NT2/D1 (cell line): ENCODE results near the gene SNRPA.

Source experiments
- DNase-seq: peaks from one replicate; pipeline ENCODE4 v3.0.0-alpha.2; 2011; ENCODE audit warnings: low read depth, low spot score
- H3K27me3 ChIP-seq: 2 replicates; pipeline ENCODE4 v1.6.0; 2011; ENCODE audit warnings: mild to moderate bottlenecking; ENCODE audit not compliant: insufficient read length, insufficient read depth
- H3K36me3 ChIP-seq: 2 replicates; pipeline ENCODE4 v1.6.1; 2011; ENCODE audit warnings: mild to moderate bottlenecking, low read length, mixed read lengths; ENCODE audit not compliant: insufficient read depth, insufficient read length
- H3K4me1 ChIP-seq: 2 replicates; pipeline ENCODE4 v1.5.1; 2011; ENCODE audit not compliant: insufficient read depth, insufficient read length
- H3K4me3 ChIP-seq: 2 replicates; pipeline ENCODE4 v1.5.1; 2011; ENCODE audit warnings: low read depth; ENCODE audit not compliant: insufficient read length
- H3K9ac ChIP-seq: 2 replicates; pipeline ENCODE4 v1.6.0; 2011; ENCODE audit warnings: low read depth; ENCODE audit not compliant: insufficient read length
- H3K9me3 ChIP-seq: 2 replicates; pipeline ENCODE4 v1.5.1; 2011; ENCODE audit warnings: mild to moderate bottlenecking, low read length; ENCODE audit not compliant: insufficient read depth
- SUZ12 ChIP-seq: IDR thresholded peaks from 2 replicates; pipeline ENCODE4 v1.6.1; 2011; ENCODE audit not compliant: insufficient read length, insufficient read depth; ENCODE audit errors: extremely low read depth
- YY1 ChIP-seq: IDR thresholded peaks from 2 replicates; pipeline ENCODE4 v1.6.1; 2011; ENCODE audit not compliant: insufficient read length, insufficient read depth
- ZNF274 ChIP-seq: IDR thresholded peaks from 2 replicates; pipeline ENCODE4 v1.6.1; 2011; ENCODE audit warnings: mild to moderate bottlenecking, low read depth, low read length

The SNRPA gene

GRCh38 chr19:40741527-40742390, 9.2 kb upstream of the SNRPA start:
- Histone ChIP-seq H3K4me1 (peaks cover 17% of the 10 kb centered on the region), H3K36me3 (peaks cover 40% of the 10 kb centered on the region), H3K27me3 (no peaks in the 10 kb centered on the region), H3K9ac (no peak overlapping the region), H3K9me3 (no peaks in the 10 kb centered on the region), H3K4me3 (no peak overlapping the region)
- TF ChIP-seq ZNF274 (no peak), YY1 (no peak), SUZ12 (no peak)
- no peak for DNase-seq

- TF ChIP-seq YY1 = no peak
- TF ChIP-seq ZNF274 = no peak
- TF ChIP-seq SUZ12 = no peak
- no peak overlapping the region for H3K9ac ChIP-seq
- no peaks in the 10 kb centered on the region for H3K9me3 ChIP-seq
- no peak for DNase-seq
- no peak overlapping the region for H3K4me3 ChIP-seq
- peaks cover 33% of the 10 kb centered on the region for H3K36me3 ChIP-seq
- no peaks in the 10 kb centered on the region for H3K27me3 ChIP-seq
- peaks cover 17% of the 10 kb centered on the region for H3K4me1 ChIP-seq
Measured at GRCh38 chr19:40742477-40742876, 8.5 kb upstream of the SNRPA start.

DNA sequence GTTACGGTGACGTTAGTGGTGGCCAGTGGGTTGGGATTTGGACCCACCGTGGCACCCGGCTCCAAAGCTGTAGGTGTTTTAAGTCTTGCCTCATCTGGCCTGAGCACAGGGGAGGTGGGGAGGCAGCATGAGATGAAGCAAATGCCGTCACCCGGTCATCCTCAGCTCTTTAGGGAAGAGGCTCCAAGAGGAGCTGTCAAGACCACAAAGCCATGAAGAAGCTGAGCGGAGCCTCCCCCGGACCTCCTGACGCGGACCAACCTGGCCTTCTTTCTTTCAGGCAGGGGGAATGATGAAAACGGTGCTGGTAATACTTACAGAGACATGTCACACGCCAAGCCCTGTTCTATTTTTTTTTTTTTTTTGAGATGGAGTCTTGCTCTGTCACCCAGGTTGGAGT, 8.1 kb upstream of the SNRPA start:
- Histone ChIP-seq H3K9me3 (no peaks in the 10 kb centered on the region), H3K4me3 (no peak overlapping the region), H3K4me1 (peaks cover 17% of the 10 kb centered on the region), H3K36me3 (peaks cover 32% of the 10 kb centered on the region), H3K27me3 (no peaks in the 10 kb centered on the region), H3K9ac (no peak overlapping the region)
- TF ChIP-seq YY1 (no peak), ZNF274 (no peak)
- no peak for DNase-seq

DNA sequence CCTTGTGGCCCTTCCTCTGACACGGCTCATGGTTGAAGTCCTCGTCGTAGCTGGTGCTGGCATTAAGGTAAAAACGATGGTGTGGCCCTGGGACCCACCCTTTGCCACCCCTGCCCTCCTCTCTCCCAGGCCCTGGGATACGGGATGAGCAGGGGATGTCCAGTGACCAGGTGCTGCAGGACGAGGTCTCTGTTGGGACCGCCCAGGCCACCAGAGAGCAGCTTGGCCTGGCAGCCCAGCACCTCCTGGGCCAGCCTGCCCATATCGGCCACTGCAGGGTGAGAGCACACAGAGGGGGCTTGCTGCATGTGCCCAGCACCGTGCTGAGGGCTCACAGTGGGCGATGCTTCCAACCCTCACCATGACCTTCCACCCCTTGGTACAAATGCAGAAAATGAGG, 7.1 kb upstream of the SNRPA start:
- Histone ChIP-seq H3K4me3 (no peak overlapping the region), H3K27me3 (no peaks in the 10 kb centered on the region), H3K9me3 (no peaks in the 10 kb centered on the region), H3K36me3 (peaks cover 28% of the 10 kb centered on the region), H3K9ac (peak overlapping the region; percentile 42), H3K4me1 (peaks cover 20% of the 10 kb centered on the region)
- DNase-seq = no peak
- TF ChIP-seq SUZ12 (no peak), ZNF274 (no peak), YY1 (no peak)

GRCh38 chr19:40744554-40745401, 6.2 kb upstream of the SNRPA start:
- TF ChIP-seq YY1 (no peak), ZNF274 (no peak), SUZ12 (no peak)
- no peak for DNase-seq
- H3K4me3 ChIP-seq = no peak overlapping the region
- no peaks in the 10 kb centered on the region for H3K27me3 ChIP-seq
- peaks cover 24% of the 10 kb centered on the region for H3K36me3 ChIP-seq
- no peaks in the 10 kb centered on the region for H3K9me3 ChIP-seq
- H3K4me1 ChIP-seq = peaks cover 20% of the 10 kb centered on the region
- peak overlapping the region; percentile 56 for H3K9ac ChIP-seq

DNA sequence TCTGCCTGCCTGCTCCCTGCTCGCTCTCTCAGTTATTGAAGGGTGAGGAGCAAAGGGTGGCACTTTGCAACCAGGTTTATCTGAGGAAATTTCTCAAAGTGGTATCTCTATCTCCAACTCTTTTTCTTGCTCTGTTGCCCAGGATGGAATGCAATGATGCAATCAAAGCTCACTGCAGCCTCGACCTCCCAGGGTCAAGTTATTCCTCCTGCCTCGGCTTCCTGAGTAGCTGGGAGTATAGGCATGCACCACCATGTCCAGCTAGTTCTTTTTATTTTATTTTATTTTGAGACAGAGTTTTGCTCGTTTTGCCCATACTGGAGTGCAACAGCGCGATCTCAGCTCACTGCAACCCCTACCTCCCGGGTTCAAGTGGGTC, 5.6 kb upstream of the SNRPA start:
- no peaks in the 10 kb centered on the region for H3K9me3 ChIP-seq
- no peak overlapping the region for H3K4me3 ChIP-seq
- H3K4me1 ChIP-seq = peaks cover 20% of the 10 kb centered on the region
- TF ChIP-seq YY1 (no peak), ZNF274 (no peak), SUZ12 (no peak)
- DNase-seq = no peak
- no peak overlapping the region for H3K9ac ChIP-seq
- peaks cover 24% of the 10 kb centered on the region for H3K36me3 ChIP-seq
- no peaks in the 10 kb centered on the region for H3K27me3 ChIP-seq

GRCh38 chr19:40747536-40747935, 3.5 kb upstream of the SNRPA start:
- TF ChIP-seq SUZ12 (no peak), ZNF274 (no peak), YY1 (no peak)
- DNase-seq = no peak
- no peak overlapping the region for H3K9ac ChIP-seq
- no peaks in the 10 kb centered on the region for H3K27me3 ChIP-seq
- no peaks in the 10 kb centered on the region for H3K9me3 ChIP-seq
- peaks cover 10% of the 10 kb centered on the region for H3K4me1 ChIP-seq
- no peak overlapping the region for H3K4me3 ChIP-seq
- H3K36me3 ChIP-seq = peaks cover 23% of the 10 kb centered on the region
